Measurements from ENCODE around the gene TMPRSS6. TPM values are rescaled to one million over a fixed set of nuclear protein-coding genes. Genes with fewer than 3 reads are reported as not detected.

TMPRSS6 gene
- total and polyA plus RNA-seq, 2 of the 13 experiments (the other 11 are each of a cell fraction or from before 2014, with no cell fraction given), result 4.2 to 4.8 TPM

DNA sequence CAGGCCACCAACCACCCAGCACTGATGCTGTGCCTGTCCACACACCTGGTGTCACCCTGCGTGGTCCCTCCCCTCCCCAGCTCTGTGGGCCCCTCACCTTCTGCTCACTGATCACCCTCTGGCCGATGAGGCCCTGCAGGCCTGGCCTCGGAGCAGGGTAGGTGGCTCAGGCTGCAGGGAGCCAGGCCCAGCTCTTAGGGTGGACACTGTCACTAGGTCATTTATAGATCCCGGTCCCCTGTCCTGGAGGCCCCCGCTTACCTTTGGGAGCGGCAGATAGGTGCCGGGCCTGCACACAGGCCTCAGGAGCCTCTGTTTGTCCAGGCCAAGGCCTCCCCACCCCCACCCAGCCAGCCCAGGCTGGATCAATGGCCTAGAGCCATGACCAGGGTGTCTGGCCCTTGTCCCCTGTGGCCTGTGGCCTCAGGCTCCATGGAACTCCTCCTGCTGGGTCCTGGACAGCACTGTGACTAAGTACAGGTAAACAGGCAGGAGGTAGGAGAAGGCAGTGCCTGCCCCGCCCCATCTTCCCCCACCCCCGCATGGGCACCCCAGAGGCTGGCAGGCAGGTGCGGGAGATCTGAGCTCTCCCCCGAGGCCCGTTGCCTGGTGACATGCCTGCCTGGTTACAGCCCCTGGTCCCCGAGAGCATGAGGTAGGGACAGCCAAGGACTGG, at the start of gene TMPRSS6 (continued):
- TF ChIP-seq ZNF296 (CRISPR knock-in tag; conservative IDR thresholded peaks at IDR 0.05), result peak; percentile 97
- TF ChIP-seq SETDB1 (CRISPR knock-in tag; IDR thresholded peaks at IDR 0.05; ENCODE audit: borderline replicate concordance), result no peak
- TF ChIP-seq ZNF569 (CRISPR knock-in tag; IDR thresholded peaks at IDR 0.05; ENCODE audit: borderline replicate concordance), result no peak
- TF ChIP-seq RARA (CRISPR knock-in tag; IDR thresholded peaks at IDR 0.05), result peak; percentile 75
- no peak for TF ChIP-seq RFX3 (CRISPR knock-in tag; IDR thresholded peaks at IDR 0.05)
- TF ChIP-seq ZFP62 (CRISPR knock-in tag; IDR thresholded peaks at IDR 0.05), result no peak
- TF ChIP-seq MTA1 (CRISPR knock-in tag; IDR thresholded peaks at IDR 0.05; ENCODE audit: borderline replicate concordance), result peak; percentile 95; the same call in 1 of the 2 replicates
- no peak for TF ChIP-seq RNF2 (conservative IDR thresholded peaks at IDR 0.05; ENCODE audit: low read depth)
- no peak for TF ChIP-seq FOXK1 (CRISPR knock-in tag; IDR thresholded peaks at IDR 0.05; ENCODE audit: borderline replicate concordance, low read depth)
- TF ChIP-seq CREB1 (IDR thresholded peaks at IDR 0.05), result no peak
- TF ChIP-seq CREB1 (CRISPR knock-in tag; IDR thresholded peaks at IDR 0.05), result no peak
- peak; percentile 95 for TF ChIP-seq PHF21A (CRISPR knock-in tag; IDR thresholded peaks at IDR 0.05)
- peak; percentile 68 for TF ChIP-seq RXRB (CRISPR knock-in tag; IDR thresholded peaks at IDR 0.05; ENCODE audit: borderline replicate concordance)
- no peak for TF ChIP-seq ZNF253 (CRISPR knock-in tag; IDR thresholded peaks at IDR 0.05; ENCODE audit: borderline replicate concordance)
- TF ChIP-seq, protein P1, sequence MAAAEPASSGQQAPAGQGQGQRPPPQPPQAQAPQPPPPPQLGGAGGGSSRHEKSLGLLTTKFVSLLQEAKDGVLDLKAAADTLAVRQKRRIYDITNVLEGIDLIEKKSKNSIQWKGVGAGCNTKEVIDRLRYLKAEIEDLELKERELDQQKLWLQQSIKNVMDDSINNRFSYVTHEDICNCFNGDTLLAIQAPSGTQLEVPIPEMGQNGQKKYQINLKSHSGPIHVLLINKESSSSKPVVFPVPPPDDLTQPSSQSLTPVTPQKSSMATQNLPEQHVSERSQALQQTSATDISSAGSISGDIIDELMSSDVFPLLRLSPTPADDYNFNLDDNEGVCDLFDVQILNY (CRISPR knock-in tag; conservative IDR thresholded peaks at IDR 0.05), result no peak
- no peak for TF ChIP-seq MYNN (CRISPR knock-in tag; IDR thresholded peaks at IDR 0.05; ENCODE audit: low read depth)
- TF ChIP-seq MTA3 (CRISPR knock-in tag; IDR thresholded peaks at IDR 0.05), result no peak
- TF ChIP-seq CHD2 (IDR thresholded peaks at IDR 0.05; ENCODE audit: low read depth, low read length), result peak; percentile 46; the same call in 1 of the 2 replicates
- no peak; the same call in 1 of the 2 replicates for TF ChIP-seq ZNF124 (CRISPR knock-in tag; IDR thresholded peaks at IDR 0.05)
- no peak for TF ChIP-seq SALL2 (CRISPR knock-in tag; IDR thresholded peaks at IDR 0.05)
- TF ChIP-seq, protein P2, sequence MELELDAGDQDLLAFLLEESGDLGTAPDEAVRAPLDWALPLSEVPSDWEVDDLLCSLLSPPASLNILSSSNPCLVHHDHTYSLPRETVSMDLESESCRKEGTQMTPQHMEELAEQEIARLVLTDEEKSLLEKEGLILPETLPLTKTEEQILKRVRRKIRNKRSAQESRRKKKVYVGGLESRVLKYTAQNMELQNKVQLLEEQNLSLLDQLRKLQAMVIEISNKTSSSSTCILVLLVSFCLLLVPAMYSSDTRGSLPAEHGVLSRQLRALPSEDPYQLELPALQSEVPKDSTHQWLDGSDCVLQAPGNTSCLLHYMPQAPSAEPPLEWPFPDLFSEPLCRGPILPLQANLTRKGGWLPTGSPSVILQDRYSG (CRISPR knock-in tag; IDR thresholded peaks at IDR 0.05), result no peak
- TF ChIP-seq XRCC5 (optimal IDR thresholded peaks at IDR 0.05; ENCODE audit: low read length), result no peak
- 0 out of 2 replicates have a peak, but pooled peaks have one; percentile 48 for TF ChIP-seq KLF11 (CRISPR knock-in tag; IDR thresholded peaks at IDR 0.05)
- TF ChIP-seq ATAD3A (CRISPR knock-in tag; IDR thresholded peaks at IDR 0.05), result no peak
- no peak for TF ChIP-seq ZNF780A (CRISPR knock-in tag; IDR thresholded peaks at IDR 0.05)
- peak; percentile 25; the same call in 1 of the 2 replicates for TF ChIP-seq DMAP1 (CRISPR knock-in tag; IDR thresholded peaks at IDR 0.05)
- TF ChIP-seq FOXM1 (CRISPR knock-in tag; IDR thresholded peaks at IDR 0.05), result no peak
- no peak for TF ChIP-seq TAF15 (IDR thresholded peaks at IDR 0.05; ENCODE audit: low read depth, low read length, poor library complexity, severe bottlenecking)
- no peak for TF ChIP-seq ZNF383 (CRISPR knock-in tag; IDR thresholded peaks at IDR 0.05; ENCODE audit: borderline replicate concordance)
- peak; percentile 85 for TF ChIP-seq TARDBP (CRISPR knock-in tag; IDR thresholded peaks at IDR 0.05)
- peak; percentile 97 for TF ChIP-seq ZNF264 (CRISPR knock-in tag; IDR thresholded peaks at IDR 0.05)
- TF ChIP-seq GTF2F1 (IDR thresholded peaks at IDR 0.05; ENCODE audit: low read length), result no peak
- no peak for TF ChIP-seq ZNF775 (CRISPR knock-in tag; IDR thresholded peaks at IDR 0.05; ENCODE audit: borderline replicate concordance)
- peak; percentile 97; the same call in 1 of the 2 replicates for TF ChIP-seq SPEN (CRISPR knock-in tag; IDR thresholded peaks at IDR 0.05; ENCODE audit: low read depth)
